Lower leg skin (tissue), 3 donors: ENCODE data around the gene C19orf67.

Experiments used
- POLR2A ChIP-seq, 2 donors: fragments of 450-650 bp; IDR thresholded peaks; one replicate each; pipeline ENCODE4 v1.6.1; 2016 to 2017; ENCODE audit warnings: antibody characterized with exemption in 2 of 2, mild to moderate bottlenecking in 1 of 2, moderate library complexity in 1 of 2
- TF ChIP-seq, protein P1 (sequence below), 3 donors: fragments of 450-650 bp; IDR thresholded peaks; one replicate each; pipeline ENCODE4 v1.5.1; 2016; ENCODE audit warnings: antibody characterized with exemption in 3 of 3, mild to moderate bottlenecking in 3 of 3, moderate library complexity in 2 of 3

DNA sequence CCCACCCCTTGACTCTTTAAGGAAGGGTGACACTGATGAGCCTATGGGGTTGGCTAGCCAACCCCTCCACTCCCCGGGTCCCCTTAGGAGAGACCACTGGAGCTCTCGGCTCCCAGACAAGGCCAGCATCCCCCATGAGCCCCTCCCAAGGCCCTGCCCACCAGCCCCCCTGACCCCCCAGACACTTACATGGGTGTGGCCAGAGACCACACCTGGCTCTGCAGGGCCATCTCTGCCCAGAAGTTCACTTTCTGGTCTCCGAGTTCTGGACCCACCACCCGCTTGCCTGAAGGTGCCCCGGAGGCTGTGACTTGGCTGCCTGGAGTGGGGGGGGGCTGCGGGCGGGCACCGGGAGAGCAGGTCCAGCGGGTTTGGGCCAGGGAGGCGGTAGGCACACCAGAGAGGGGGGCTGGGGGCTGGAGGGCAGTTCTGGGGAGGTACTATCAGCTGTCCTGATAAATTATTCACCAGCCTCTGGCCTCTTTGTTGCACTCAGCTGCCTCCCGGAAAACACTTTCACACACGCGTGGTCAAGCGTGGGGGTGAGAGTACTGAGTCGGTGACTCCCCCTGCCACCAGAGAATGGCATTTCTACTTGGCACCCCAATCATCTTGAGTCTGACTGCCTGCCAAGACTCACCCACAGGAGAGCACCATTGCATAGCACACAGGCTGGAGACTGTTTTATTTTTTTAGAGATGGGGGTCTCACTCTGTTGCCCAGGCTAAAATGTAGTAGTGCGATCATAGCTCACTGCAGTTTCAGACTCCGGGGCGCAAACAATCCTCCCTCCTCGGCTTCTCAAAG, 23.6 kb downstream of the C19orf67 start, which contains the start of gene PALM3:
- no peak for TF ChIP-seq POLR2A (IDR thresholded peaks at IDR 0.05)
- TF ChIP-seq, protein P1, sequence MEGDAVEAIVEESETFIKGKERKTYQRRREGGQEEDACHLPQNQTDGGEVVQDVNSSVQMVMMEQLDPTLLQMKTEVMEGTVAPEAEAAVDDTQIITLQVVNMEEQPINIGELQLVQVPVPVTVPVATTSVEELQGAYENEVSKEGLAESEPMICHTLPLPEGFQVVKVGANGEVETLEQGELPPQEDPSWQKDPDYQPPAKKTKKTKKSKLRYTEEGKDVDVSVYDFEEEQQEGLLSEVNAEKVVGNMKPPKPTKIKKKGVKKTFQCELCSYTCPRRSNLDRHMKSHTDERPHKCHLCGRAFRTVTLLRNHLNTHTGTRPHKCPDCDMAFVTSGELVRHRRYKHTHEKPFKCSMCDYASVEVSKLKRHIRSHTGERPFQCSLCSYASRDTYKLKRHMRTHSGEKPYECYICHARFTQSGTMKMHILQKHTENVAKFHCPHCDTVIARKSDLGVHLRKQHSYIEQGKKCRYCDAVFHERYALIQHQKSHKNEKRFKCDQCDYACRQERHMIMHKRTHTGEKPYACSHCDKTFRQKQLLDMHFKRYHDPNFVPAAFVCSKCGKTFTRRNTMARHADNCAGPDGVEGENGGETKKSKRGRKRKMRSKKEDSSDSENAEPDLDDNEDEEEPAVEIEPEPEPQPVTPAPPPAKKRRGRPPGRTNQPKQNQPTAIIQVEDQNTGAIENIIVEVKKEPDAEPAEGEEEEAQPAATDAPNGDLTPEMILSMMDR (IDR thresholded peaks at IDR 0.05) = no peak
